ENCODE data around the gene FRMD8. TPM values are rescaled to one million over a fixed set of nuclear protein-coding genes. Genes with fewer than 3 reads are reported as not detected.

Gene FRMD8
- 77.6 TPM for total RNA-seq

- DNase-seq (ENCODE audit: low read depth in 2 of 3, low spot score in 2 of 3), result peak; percentile 78 to 83 (median 80)
These were observed at the start of gene FRMD8 for GRCh38 chr11:65386307-65387140. Gene FRMD8 (plus strand): TSS chr11:65386637. CDS start chr11:65387037, 400 bp downstream.

- DNase-seq (ENCODE audit: low read depth in 2 of 3, low spot score in 2 of 3), result no peak
These were observed 47.8 kb upstream of the FRMD8 start for GRCh38 chr11:65338676-65339075.

- DNase-seq (ENCODE audit: low read depth in 2 of 3, low spot score in 2 of 3), result no peak
These were observed 46.2 kb upstream of the FRMD8 start for GRCh38 chr11:65340226-65340625.

- DNase-seq (ENCODE audit: low read depth in 2 of 3, low spot score in 2 of 3), result no peak
These were observed 44.6 kb upstream of the FRMD8 start for GRCh38 chr11:65341856-65342255.

- DNase-seq (ENCODE audit: low read depth in 2 of 3, low spot score in 2 of 3), result no peak
These were observed 34.9 kb upstream of the FRMD8 start for GRCh38 chr11:65351511-65351910.

GRCh38 chr11:65352783-65353182 lies 33.7 kb upstream of the FRMD8 start:
- peak in 1 of 3 donors; percentile 64 for DNase-seq (ENCODE audit: low read depth in 2 of 3, low spot score in 2 of 3)

GRCh38 chr11:65353376-65353775 lies 33.1 kb upstream of the FRMD8 start:
- DNase-seq (ENCODE audit: low read depth in 2 of 3, low spot score in 2 of 3), result no peak

GRCh38 chr11:65353900-65354264 lies 32.6 kb upstream of the FRMD8 start:
- DNase-seq (ENCODE audit: low read depth in 2 of 3, low spot score in 2 of 3), result no peak

- peak; percentile 85 to 98 (median 97) for DNase-seq (ENCODE audit: low read depth in 2 of 3, low spot score in 2 of 3)
These were observed 32.0 kb upstream of the FRMD8 start, which contains the start of gene TIGD3 for GRCh38 chr11:65354265-65355012. Gene TIGD3 (plus strand): TSS chr11:65354751. CDS start chr11:65355809, 1,058 bp downstream.

GRCh38 chr11:65355013-65355775 lies 31.2 kb upstream of the FRMD8 start:
- DNase-seq (ENCODE audit: low read depth in 2 of 3, low spot score in 2 of 3), result peak; percentile 17 to 67 (median 48)

- no peak for DNase-seq (ENCODE audit: low read depth in 2 of 3, low spot score in 2 of 3)
These were observed 30.6 kb upstream of the FRMD8 start for GRCh38 chr11:65355776-65356393.

- no peak for DNase-seq (ENCODE audit: low read depth in 2 of 3, low spot score in 2 of 3)
These were observed 30.0 kb upstream of the FRMD8 start for GRCh38 chr11:65356394-65356972.

- DNase-seq (ENCODE audit: low read depth in 2 of 3, low spot score in 2 of 3), result no peak
These were observed 28.5 kb upstream of the FRMD8 start for GRCh38 chr11:65357856-65358356.

GRCh38 chr11:65362320-65362931 lies 24.0 kb upstream of the FRMD8 start:
- DNase-seq (ENCODE audit: low read depth in 2 of 3, low spot score in 2 of 3), result peak in 2 of 3 donors; percentile 76 to 90

- no peak for DNase-seq (ENCODE audit: low read depth in 2 of 3, low spot score in 2 of 3)
These were observed 23.5 kb upstream of the FRMD8 start for GRCh38 chr11:65362966-65363365.

GRCh38 chr11:65363770-65364169 lies 22.7 kb upstream of the FRMD8 start:
- no peak for DNase-seq (ENCODE audit: low read depth in 2 of 3, low spot score in 2 of 3)

- peak in 2 of 3 donors; percentile 63 to 82 for DNase-seq (ENCODE audit: low read depth in 2 of 3, low spot score in 2 of 3)
These were observed 20.1 kb upstream of the FRMD8 start for GRCh38 chr11:65366340-65366773.

- no peak for DNase-seq (ENCODE audit: low read depth in 2 of 3, low spot score in 2 of 3)
These were observed 15.8 kb upstream of the FRMD8 start for GRCh38 chr11:65370659-65371049.

- DNase-seq (ENCODE audit: low read depth in 2 of 3, low spot score in 2 of 3), result no peak
These were observed 12.4 kb upstream of the FRMD8 start for GRCh38 chr11:65373839-65374580.
